Measurements from ENCODE around the gene MRPS9. TPM values are rescaled to one million over a fixed set of nuclear protein-coding genes. Genes with fewer than 3 reads are reported as not detected.

MRPS9 gene
- total RNA-seq, 1 donor, result 22.9 TPM

- H3K4me3 ChIP-seq (ENCODE audit: low read depth, low read length), result no peak overlapping the region
- DNase-seq (ENCODE audit: low read depth), result no peak
- TF ChIP-seq, protein P1, sequence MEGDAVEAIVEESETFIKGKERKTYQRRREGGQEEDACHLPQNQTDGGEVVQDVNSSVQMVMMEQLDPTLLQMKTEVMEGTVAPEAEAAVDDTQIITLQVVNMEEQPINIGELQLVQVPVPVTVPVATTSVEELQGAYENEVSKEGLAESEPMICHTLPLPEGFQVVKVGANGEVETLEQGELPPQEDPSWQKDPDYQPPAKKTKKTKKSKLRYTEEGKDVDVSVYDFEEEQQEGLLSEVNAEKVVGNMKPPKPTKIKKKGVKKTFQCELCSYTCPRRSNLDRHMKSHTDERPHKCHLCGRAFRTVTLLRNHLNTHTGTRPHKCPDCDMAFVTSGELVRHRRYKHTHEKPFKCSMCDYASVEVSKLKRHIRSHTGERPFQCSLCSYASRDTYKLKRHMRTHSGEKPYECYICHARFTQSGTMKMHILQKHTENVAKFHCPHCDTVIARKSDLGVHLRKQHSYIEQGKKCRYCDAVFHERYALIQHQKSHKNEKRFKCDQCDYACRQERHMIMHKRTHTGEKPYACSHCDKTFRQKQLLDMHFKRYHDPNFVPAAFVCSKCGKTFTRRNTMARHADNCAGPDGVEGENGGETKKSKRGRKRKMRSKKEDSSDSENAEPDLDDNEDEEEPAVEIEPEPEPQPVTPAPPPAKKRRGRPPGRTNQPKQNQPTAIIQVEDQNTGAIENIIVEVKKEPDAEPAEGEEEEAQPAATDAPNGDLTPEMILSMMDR (IDR thresholded peaks at IDR 0.05; ENCODE audit: insufficient read depth, low read depth, low read length), result no peak
These were observed 24.3 kb downstream of the MRPS9 start for GRCh38 chr2:105062158-105062557.

- no peak overlapping the region for H3K4me3 ChIP-seq (ENCODE audit: low read depth, low read length)
- TF ChIP-seq, protein P1 (IDR thresholded peaks at IDR 0.05; ENCODE audit: insufficient read depth, low read depth, low read length), result no peak
- DNase-seq (ENCODE audit: low read depth), result peak; percentile 13
These were observed 30.5 kb downstream of the MRPS9 start for GRCh38 chr2:105068387-105068786.

DNA sequence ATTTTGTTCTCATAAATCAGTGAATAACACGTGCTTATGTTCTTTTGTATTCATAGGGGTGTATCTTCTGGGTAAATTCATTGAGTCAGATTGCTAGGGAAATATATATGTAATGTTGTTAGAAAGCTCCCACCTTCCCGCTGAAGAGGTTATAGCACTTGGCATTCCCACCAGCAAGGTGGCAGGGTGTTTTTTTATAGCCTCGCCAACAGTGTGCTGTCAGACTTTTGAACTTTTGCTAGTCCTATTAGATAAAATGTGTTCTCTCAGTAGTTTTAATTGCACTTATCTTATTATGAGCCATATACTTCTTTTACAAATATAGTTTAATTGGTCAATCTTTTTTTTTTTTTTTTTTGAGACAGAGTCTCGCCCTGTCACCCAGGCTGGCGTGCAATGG lies 31.0 kb downstream of the MRPS9 start:
- DNase-seq (ENCODE audit: low read depth), result no peak
- TF ChIP-seq, protein P1 (IDR thresholded peaks at IDR 0.05; ENCODE audit: insufficient read depth, low read depth, low read length), result no peak
- no peak overlapping the region for H3K4me3 ChIP-seq (ENCODE audit: low read depth, low read length)

- no peak overlapping the region for H3K4me3 ChIP-seq (ENCODE audit: low read depth, low read length)
- TF ChIP-seq, protein P1 (IDR thresholded peaks at IDR 0.05; ENCODE audit: insufficient read depth, low read depth, low read length), result no peak
- DNase-seq (ENCODE audit: low read depth), result no peak
These were observed 32.4 kb downstream of the MRPS9 start for GRCh38 chr2:105070010-105070865.

DNA sequence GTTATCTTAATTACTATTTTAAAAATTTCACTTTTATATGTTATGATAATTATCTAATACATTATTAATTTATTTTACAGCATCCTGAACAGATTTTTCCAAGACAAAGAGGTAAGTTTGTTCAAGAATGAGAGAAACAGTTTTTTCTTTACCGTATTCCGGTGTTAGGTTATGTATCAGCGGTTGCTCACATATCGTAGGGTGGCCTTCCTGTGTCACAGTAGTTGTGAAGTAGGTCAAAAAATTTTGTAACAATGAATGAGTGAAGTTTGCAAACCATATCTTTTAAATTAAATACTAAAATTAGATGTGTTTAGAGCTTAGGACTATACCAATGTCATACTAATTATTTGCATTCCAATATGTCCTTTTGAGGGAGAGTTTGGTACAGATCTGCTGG lies 33.5 kb downstream of the MRPS9 start:
- TF ChIP-seq, protein P1 (IDR thresholded peaks at IDR 0.05; ENCODE audit: insufficient read depth, low read depth, low read length), result no peak
- DNase-seq (ENCODE audit: low read depth), result no peak
- H3K4me3 ChIP-seq (ENCODE audit: low read depth, low read length), result no peak overlapping the region

DNA sequence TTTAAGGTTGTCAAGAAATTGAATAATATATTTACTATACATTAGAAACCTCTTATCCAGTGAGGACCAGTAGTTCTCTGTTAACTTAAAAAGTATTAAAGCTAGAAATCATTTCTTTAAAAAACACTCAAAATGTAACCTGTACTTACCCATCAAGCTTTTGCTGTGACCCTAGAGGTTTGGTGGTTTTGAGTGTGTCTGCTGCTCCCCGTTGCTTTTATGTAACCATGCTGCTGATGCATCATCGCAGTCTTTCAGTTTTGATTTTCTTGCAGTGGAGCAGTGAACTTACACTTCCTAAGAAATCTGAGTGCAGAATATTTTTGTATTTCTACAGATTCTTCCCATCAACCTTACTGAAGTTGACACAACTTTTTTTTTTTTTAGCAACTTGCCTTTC lies 34.2 kb downstream of the MRPS9 start:
- no peak overlapping the region for H3K4me3 ChIP-seq (ENCODE audit: low read depth, low read length)
- DNase-seq (ENCODE audit: low read depth), result no peak
- TF ChIP-seq, protein P1 (IDR thresholded peaks at IDR 0.05; ENCODE audit: insufficient read depth, low read depth, low read length), result no peak
